Tibial nerve (tissue), 4 donors: Measurements from ENCODE around the gene MAPKAPK5. TPM values are rescaled to one million over a fixed set of nuclear protein-coding genes. Genes with fewer than 3 reads are reported as not detected.
"Not testable (repeated sequence)": the region's sequence is repeated elsewhere in the genome, so short reads cannot be mapped to it uniquely, and the experiment has no call there.

ENCODE experiments used
- DNase-seq, 2 donors: peaks; one replicate each; pipeline ENCODE4 v3.0.0-alpha.2; 2019; ENCODE audit warnings: low spot score in 2 of 2
- H3K27ac ChIP-seq, 4 donors: fragments of 200-600 bp; sonication (generic) in 3 of 4; one replicate each; pipeline ENCODE4 v1.5.1; 2017 to 2019; ENCODE audit warnings: mild to moderate bottlenecking in 1 of 4
- H3K27me3 ChIP-seq, 2 donors: fragments of 200-600 bp; sonication (generic) in 1 of 2; one replicate each; pipeline versions ENCODE4 v1.5.1 to v1.6.0; 2017 to 2019
- H3K36me3 ChIP-seq, 3 donors: fragments of 200-600 bp; sonication (generic); one replicate each; pipeline ENCODE4 v1.5.1; 2018 to 2019
- H3K4me1 ChIP-seq, 4 donors: fragments of 200-600 bp; sonication (generic) in 3 of 4; one replicate each; pipeline ENCODE4 v1.5.1; 2017 to 2019
- H3K4me3 ChIP-seq, 4 donors: fragments of 200-600 bp; sonication (generic) in 3 of 4; one replicate each; pipeline ENCODE4 v1.5.1; 2017 to 2019; ENCODE audit warnings: mild to moderate bottlenecking in 1 of 4, moderate library complexity in 1 of 4
- H3K9me3 ChIP-seq, 4 donors: fragments of 200-600 bp; sonication (generic) in 3 of 4; one replicate each; pipeline ENCODE4 v1.5.1; 2017 to 2019
- CTCF ChIP-seq, 5 experiments: fragments of 200-600 bp in 3 of 5; fragments of 450-650 bp in 2 of 5; sonication (generic) in 3 of 5; IDR thresholded peaks; one replicate each; pipeline ENCODE4 v1.5.1; 2016 to 2019; ENCODE audit warnings: antibody characterized with exemption in 5 of 5, mild to moderate bottlenecking in 3 of 5, moderate library complexity in 2 of 5
- EP300 ChIP-seq, 2 donors: sonication (generic); formaldehyde crosslinking; IDR thresholded peaks; one replicate each; pipeline ENCODE4 v1.6.1; 2017; ENCODE audit warnings: antibody characterized with exemption in 2 of 2, mild to moderate bottlenecking in 1 of 2
- POLR2A ChIP-seq, 2 donors: fragments of 450-650 bp; IDR thresholded peaks; one replicate each; pipeline ENCODE4 v1.6.1; 2017; ENCODE audit warnings: antibody characterized with exemption in 2 of 2, mild to moderate bottlenecking in 2 of 2, moderate library complexity in 2 of 2
- WGBS, 2 donors: methylation state at CpG; one replicate each; pipeline ENCODE4 v1.1.5; 2018; 5-methylcytosine and 5-hydroxymethylcytosine counted together
- total RNA-seq, 4 donors: library from RNA; depleted of rRNA; stranded (reverse); fragments of >200 nt; gene quantifications; one replicate each; pipeline ENCODE4 v1.1.0, GENCODE V29; 2016

The MAPKAPK5 gene
- total RNA-seq, 4 donors from 2014 or later = 36.1 to 65.1 (median 44.7) TPM

DNA sequence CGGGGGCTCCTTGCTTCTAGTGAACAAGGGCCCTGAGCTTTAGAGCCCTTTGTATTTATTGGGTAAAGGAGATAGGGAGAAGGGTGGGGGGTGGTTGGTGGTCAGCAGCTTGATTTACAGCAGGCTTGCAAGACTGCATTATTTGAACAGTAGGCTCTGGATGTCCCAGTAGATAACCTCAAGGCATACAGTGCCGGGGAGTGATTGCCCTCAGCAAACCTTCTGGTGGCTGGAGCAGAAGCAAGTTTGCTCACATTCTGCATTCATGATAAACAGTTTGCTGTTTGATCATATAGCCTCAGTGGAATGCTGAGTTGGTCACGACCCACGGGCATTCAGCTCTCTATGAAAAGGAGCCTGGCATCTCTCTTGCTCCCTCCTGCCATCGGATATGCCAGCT, 16.5 kb upstream of the MAPKAPK5 start:
- Histone ChIP-seq H3K27ac (no peak overlapping the region), H3K4me1 (no peaks in the 10 kb centered on the region), H3K36me3 (no peaks in the 10 kb centered on the region), H3K27me3 (no peaks in the 10 kb centered on the region), H3K9me3 (no peaks in the 10 kb centered on the region), H3K4me3 (no peak overlapping the region)
- no peak for TF ChIP-seq EP300 (IDR thresholded peaks at IDR 0.05)
- TF ChIP-seq CTCF (IDR thresholded peaks at IDR 0.05) = no peak
- no peak for TF ChIP-seq POLR2A (IDR thresholded peaks at IDR 0.05)
- no peak for DNase-seq
- 72 to 73% methylated on average over 5 of the region's 5 CpGs for WGBS, 2 donors

- no peak for TF ChIP-seq CTCF (IDR thresholded peaks at IDR 0.05)
- no peak for TF ChIP-seq POLR2A (IDR thresholded peaks at IDR 0.05)
- TF ChIP-seq EP300 (IDR thresholded peaks at IDR 0.05) = no peak
- H3K4me1 ChIP-seq = no peaks in the 10 kb centered on the region
- no peaks in the 10 kb centered on the region for H3K27me3 ChIP-seq
- no peaks in the 10 kb centered on the region for H3K9me3 ChIP-seq
- H3K36me3 ChIP-seq = no peaks in the 10 kb centered on the region
- no peak overlapping the region for H3K4me3 ChIP-seq
- no peak overlapping the region for H3K27ac ChIP-seq
- no peak for DNase-seq
- 68 to 73% methylated on average over 3 of the region's 3 CpGs for WGBS, 2 donors
These were observed 15.7 kb upstream of the MAPKAPK5 start for GRCh38 chr12:111826316-111826715.

DNA sequence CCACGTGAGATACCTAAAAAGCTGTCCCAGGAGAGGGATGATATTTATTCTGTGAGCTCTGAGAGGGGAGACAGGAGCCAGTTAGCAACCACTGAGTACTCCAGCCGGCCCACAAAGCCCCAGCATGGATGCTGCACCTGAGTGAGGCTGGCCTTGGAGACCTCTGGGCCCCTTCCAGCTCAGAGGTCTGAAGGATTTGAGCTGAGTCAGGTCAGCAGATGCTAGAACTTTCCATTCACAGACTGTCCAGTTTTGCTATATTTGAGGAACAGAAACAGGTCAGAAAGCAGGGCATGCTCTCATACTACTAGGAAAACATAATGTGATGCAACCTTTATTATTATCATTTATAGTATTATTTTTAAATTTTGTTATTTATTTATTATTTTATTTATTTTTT, 15.0 kb upstream of the MAPKAPK5 start:
- TF ChIP-seq EP300 (IDR thresholded peaks at IDR 0.05) (no peak), POLR2A (IDR thresholded peaks at IDR 0.05) (no peak), CTCF (IDR thresholded peaks at IDR 0.05) (no peak)
- H3K27ac ChIP-seq = no peak overlapping the region
- no peaks in the 10 kb centered on the region for H3K4me1 ChIP-seq
- H3K27me3 ChIP-seq = no peaks in the 10 kb centered on the region
- H3K4me3 ChIP-seq = no peak overlapping the region
- WGBS, 2 donors = 70 to 72% methylated on average over 2 of the region's 2 CpGs
- no peaks in the 10 kb centered on the region for H3K9me3 ChIP-seq
- H3K36me3 ChIP-seq = no peaks in the 10 kb centered on the region
- DNase-seq = no peak

DNA sequence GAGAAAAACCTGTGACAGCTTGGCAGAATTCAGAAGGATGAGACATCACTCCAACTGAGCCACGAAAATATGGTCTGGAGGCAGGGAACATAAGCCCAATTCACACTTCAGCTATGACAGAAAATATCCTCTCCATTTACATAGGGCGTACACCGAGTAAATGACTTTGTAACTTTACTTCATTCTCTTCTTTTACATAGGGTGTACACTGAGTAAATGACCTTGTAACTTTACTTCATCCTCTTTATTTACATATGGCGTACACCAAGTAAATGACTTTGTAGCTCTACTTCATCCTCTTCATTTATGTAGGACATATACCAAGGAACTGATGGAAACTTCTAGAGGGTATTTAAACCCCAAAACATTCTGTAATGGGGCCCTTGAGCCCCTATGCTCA, 14.1 kb upstream of the MAPKAPK5 start:
- DNase-seq = no peak
- Histone ChIP-seq H3K4me3 (no peak overlapping the region), H3K36me3 (no peaks in the 10 kb centered on the region), H3K27ac (no peak overlapping the region), H3K27me3 (no peaks in the 10 kb centered on the region), H3K4me1 (no peaks in the 10 kb centered on the region), H3K9me3 (no peaks in the 10 kb centered on the region)
- 89 to 90% methylated on average over 4 of the region's 4 CpGs for WGBS, 2 donors
- TF ChIP-seq CTCF (IDR thresholded peaks at IDR 0.05) (no peak), POLR2A (IDR thresholded peaks at IDR 0.05) (no peak), EP300 (IDR thresholded peaks at IDR 0.05) (no peak)

GRCh38 chr12:111828338-111828979, 13.6 kb upstream of the MAPKAPK5 start:
- 80 to 86% methylated on average over 8 of the region's 8 CpGs for WGBS, 2 donors
- TF ChIP-seq CTCF (IDR thresholded peaks at IDR 0.05) (no peak), POLR2A (IDR thresholded peaks at IDR 0.05) (no peak), EP300 (IDR thresholded peaks at IDR 0.05) (no peak)
- H3K4me3 ChIP-seq = no peak overlapping the region
- H3K36me3 ChIP-seq = no peaks in the 10 kb centered on the region
- H3K27me3 ChIP-seq = no peaks in the 10 kb centered on the region
- no peaks in the 10 kb centered on the region for H3K9me3 ChIP-seq
- no peaks in the 10 kb centered on the region for H3K4me1 ChIP-seq
- H3K27ac ChIP-seq = no peak overlapping the region
- no peak for DNase-seq

- not testable (repeated sequence) for H3K4me3 ChIP-seq, H3K36me3 ChIP-seq
- WGBS, 2 donors = 91 to 94% methylated on average over 3 of the region's 3 CpGs
These were observed 12.4 kb upstream of the MAPKAPK5 start for GRCh38 chr12:111829635-111830034.

GRCh38 chr12:111834740-111835386, 7.2 kb upstream of the MAPKAPK5 start:
- not testable (repeated sequence) for H3K27ac ChIP-seq, DNase-seq, H3K4me1 ChIP-seq, H3K9me3 ChIP-seq, H3K27me3 ChIP-seq, H3K4me3 ChIP-seq
- H3K36me3 ChIP-seq = peaks cover 0 to 16% (median 0%) of the 10 kb centered on the region in 3 donors
- 78 to 80% methylated on average over 21 to 22 of the region's 22 CpGs for WGBS, 2 donors

More at GRCh38 chr12:111829635-111830034, 12.4 kb upstream of the MAPKAPK5 start:
- not testable (repeated sequence) for DNase-seq, H3K4me1 ChIP-seq, H3K27ac ChIP-seq, H3K9me3 ChIP-seq, H3K27me3 ChIP-seq
